ENCODE results near the gene GOLM1.

GOLM1 gene

GRCh38 chr9:85978496-85978895, 120.9 kb downstream of the GOLM1 start:
- DNase-seq (ENCODE audit: low spot score): no peak

Data from SW480 (cell line).